ENCODE data around the gene HOXC11.

The HOXC11 gene

GRCh38 chr12:53972722-53973235 lies at the start of gene HOXC11:
Gene HOXC11, plus strand, starts transcription at chr12:53973126. Its CDS starts 116 bp downstream, at chr12:53973242.
- no peak for DNase-seq

- DNase-seq = no peak
These were observed 48.2 kb upstream of the HOXC11 start for GRCh38 chr12:53924521-53925405.

- no peak for DNase-seq
These were observed 45.5 kb upstream of the HOXC11 start for GRCh38 chr12:53927220-53928029.

- DNase-seq = no peak
These were observed 44.7 kb upstream of the HOXC11 start for GRCh38 chr12:53928054-53928835.

- no peak for DNase-seq
These were observed 43.4 kb upstream of the HOXC11 start for GRCh38 chr12:53929527-53929926.

- DNase-seq = no peak
These were observed 42.2 kb upstream of the HOXC11 start for GRCh38 chr12:53930591-53931255.

GRCh38 chr12:53931844-53932581 lies 40.9 kb upstream of the HOXC11 start:
- no peak for DNase-seq

- no peak for DNase-seq
These were observed 40.0 kb upstream of the HOXC11 start for GRCh38 chr12:53932915-53933314.

- no peak for DNase-seq
These were observed 37.3 kb upstream of the HOXC11 start for GRCh38 chr12:53935383-53936341.

GRCh38 chr12:53937099-53937498 lies 35.8 kb upstream of the HOXC11 start:
- DNase-seq = no peak

- DNase-seq = no peak
These were observed 35.2 kb upstream of the HOXC11 start for GRCh38 chr12:53937596-53938325.

- no peak for DNase-seq
These were observed 34.4 kb upstream of the HOXC11 start, which contains the start of gene HOXC13 for GRCh38 chr12:53938326-53939140. Gene HOXC13, plus strand, starts transcription at chr12:53938831. Its CDS starts 76 bp downstream, at chr12:53938907.

GRCh38 chr12:53939141-53940108 lies 33.5 kb upstream of the HOXC11 start:
- no peak for DNase-seq

GRCh38 chr12:53940443-53941014 lies 32.4 kb upstream of the HOXC11 start:
- DNase-seq = no peak

GRCh38 chr12:53941187-53941586 lies 31.7 kb upstream of the HOXC11 start:
- DNase-seq = no peak

GRCh38 chr12:53941750-53942149 lies 31.2 kb upstream of the HOXC11 start:
- no peak for DNase-seq

- no peak for DNase-seq
These were observed 30.4 kb upstream of the HOXC11 start for GRCh38 chr12:53942467-53942997.

All from cerebellar nuclear complex (tissue), 1 donor.